ENCODE data around the gene SH3D21.

DNA sequence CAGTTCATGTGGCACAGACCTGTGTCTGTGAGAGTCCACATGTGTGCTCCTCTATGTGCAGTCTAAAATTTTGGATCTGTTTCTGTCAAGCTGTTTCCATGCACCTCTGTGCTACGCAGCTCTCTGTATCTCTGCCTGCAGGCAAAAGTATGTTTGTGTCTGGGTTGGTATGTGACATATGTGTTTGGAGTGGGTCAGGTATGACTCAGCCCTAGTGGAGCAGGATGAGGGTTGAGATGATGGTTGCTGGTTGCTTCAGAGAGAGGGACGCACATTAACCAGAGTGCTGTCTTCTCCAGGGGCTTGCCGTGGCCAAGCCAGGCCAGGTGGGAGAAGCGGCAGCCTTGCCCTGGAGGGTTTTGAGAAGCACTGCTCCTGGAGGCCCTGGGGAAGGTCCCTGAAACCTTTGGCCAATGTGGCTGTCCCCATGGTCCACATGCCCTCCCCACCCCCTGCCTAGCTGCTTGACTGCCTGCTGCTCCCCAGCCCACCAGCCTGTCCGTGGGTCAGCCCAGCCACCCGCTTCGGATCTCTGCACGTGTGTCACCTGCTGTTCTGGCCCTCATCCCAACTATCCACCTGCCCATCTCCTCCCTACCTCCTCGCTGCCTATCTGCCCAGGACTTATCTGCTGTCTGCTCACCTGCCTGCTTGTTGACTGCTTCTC lies 21.4 kb downstream of the SH3D21 start:
- TF ChIP-seq, protein P1, sequence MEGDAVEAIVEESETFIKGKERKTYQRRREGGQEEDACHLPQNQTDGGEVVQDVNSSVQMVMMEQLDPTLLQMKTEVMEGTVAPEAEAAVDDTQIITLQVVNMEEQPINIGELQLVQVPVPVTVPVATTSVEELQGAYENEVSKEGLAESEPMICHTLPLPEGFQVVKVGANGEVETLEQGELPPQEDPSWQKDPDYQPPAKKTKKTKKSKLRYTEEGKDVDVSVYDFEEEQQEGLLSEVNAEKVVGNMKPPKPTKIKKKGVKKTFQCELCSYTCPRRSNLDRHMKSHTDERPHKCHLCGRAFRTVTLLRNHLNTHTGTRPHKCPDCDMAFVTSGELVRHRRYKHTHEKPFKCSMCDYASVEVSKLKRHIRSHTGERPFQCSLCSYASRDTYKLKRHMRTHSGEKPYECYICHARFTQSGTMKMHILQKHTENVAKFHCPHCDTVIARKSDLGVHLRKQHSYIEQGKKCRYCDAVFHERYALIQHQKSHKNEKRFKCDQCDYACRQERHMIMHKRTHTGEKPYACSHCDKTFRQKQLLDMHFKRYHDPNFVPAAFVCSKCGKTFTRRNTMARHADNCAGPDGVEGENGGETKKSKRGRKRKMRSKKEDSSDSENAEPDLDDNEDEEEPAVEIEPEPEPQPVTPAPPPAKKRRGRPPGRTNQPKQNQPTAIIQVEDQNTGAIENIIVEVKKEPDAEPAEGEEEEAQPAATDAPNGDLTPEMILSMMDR (conservative IDR thresholded peaks at IDR 0.05; ENCODE audit: low read length) = no peak
- no peak for TF ChIP-seq EZH2phosphoT487 (IDR thresholded peaks at IDR 0.05; ENCODE audit: borderline replicate concordance)
